GM18867 (cell line): ENCODE data around the gene PMPCA.

ENCODE experiments used
- ATAC-seq: cut with Tn5 transposase; IDR thresholded peaks from one replicate; pipeline ENCODE4 v1.9.1; 2021; ENCODE audit warnings: mild to moderate bottlenecking, moderate library complexity; ENCODE audit not compliant: unreplicated experiment

Gene PMPCA, protein sequence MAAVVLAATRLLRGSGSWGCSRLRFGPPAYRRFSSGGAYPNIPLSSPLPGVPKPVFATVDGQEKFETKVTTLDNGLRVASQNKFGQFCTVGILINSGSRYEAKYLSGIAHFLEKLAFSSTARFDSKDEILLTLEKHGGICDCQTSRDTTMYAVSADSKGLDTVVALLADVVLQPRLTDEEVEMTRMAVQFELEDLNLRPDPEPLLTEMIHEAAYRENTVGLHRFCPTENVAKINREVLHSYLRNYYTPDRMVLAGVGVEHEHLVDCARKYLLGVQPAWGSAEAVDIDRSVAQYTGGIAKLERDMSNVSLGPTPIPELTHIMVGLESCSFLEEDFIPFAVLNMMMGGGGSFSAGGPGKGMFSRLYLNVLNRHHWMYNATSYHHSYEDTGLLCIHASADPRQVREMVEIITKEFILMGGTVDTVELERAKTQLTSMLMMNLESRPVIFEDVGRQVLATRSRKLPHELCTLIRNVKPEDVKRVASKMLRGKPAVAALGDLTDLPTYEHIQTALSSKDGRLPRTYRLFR

DNA sequence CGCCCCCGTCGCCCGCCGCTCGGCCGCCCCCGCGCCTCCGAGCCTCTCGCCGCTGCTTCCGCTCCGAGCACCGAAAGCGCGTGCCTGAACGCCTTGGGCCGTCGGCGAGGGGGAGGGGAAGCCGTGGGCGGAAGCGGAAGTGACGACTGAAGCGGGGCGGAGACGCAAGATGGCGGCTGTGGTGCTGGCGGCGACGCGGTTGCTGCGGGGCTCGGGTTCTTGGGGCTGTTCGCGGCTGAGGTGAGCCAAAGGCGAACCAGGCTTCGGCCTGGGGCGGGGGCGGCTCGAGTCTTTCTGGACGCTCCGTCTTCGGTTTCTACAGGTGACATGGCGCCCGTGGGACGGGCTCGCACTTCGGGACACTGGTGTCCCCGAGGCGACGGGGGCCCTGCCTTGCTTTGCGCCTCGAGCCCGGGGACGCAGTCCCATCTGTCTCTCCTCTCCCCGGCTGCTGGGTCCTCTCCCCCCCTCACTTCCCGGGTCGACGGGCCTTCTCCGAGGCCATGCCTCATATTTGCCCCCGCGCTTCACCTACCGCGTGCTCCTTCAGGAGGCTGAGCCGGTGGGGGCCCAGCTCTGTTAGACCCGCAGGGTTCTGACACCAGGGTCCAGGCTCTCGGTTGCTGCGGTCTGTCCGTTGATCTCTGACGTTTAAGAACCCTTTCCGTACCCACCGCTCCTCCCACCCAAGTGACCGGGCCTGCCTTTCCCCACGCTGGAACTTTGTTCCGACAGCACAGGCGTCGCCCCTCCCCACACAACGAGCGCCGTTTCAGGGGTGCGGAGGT lies at the start of gene PMPCA, which contains the start of gene ENTR1:
PMPCA (plus strand) TSS at position 159 of the 788 bp plus-strand sequence; CDS start at position 170, 11 bp downstream.
ENTR1 (minus strand) TSS at position 115 of the 788 bp plus-strand sequence. CDS start 217 bp downstream, outside the sequence.
- peak; percentile 81 for ATAC-seq

DNA sequence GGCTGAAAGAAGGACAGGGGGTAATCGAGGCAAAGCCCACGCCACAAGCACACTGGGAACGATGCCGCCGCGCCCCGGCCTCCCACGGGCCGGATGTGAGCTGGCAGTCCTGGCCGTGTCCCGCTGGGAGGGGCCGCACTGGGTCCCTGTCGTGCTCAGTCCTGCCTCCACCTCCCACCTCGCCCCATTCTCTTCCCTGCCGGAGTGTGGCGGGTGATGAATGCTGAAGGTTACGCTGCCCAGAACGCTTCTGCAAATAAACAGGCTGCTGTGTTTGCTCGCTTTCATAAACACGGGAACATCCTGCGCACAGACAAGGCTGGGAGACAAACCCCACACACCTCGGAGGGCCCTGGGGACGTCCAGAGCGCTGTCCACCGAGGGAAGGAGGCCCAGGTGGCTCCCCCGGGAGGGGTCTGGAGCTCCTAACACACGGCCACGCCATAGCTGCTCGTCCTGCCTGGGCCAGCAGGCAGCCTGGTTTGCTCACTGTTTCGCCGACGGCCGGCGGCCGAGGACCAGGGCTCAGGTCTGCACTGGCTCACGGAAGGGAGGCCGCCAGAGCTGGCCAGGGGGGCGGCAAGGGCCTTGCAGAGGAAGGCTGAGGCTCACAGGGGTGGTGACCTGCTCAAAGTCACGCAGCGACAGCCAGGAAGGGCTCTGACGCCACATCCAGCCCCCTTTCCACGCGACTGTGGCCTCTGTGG lies 49.3 kb upstream of the PMPCA start:
- ATAC-seq = no peak

DNA sequence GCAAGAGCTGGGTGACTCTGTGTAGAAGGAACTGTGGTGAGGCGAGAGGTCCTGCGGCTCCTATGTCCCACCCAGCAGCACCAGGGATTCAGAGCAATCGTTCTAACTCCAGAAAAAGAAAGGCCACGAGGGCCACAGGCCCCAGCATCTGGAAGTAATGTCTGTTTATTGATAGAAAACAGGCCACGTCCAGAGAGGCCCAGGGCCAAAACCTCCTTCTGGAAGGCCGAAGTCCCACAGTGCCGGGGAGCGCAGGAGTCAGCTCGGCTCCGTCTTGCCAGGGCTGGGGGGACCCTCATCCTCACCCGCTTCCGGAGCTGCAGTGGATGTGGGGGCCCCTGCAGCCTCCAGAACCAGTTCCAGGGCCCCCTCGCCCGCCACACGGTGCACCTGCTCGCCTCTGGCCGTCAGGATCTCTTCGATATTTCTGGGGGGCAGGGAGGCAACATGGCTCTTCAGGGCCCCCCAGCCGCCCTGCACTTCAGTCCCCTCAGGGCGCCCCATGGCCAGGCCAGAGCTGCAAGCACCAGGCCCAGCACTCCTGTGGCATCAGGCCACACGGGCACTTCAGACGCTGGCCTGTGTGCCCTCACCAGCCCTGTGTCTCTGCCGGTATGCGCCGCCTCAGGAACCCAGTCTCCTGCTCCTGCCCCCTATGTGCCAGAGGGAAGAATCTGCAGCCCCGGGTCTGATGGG lies 48.6 kb upstream of the PMPCA start:
- ATAC-seq = no peak

DNA sequence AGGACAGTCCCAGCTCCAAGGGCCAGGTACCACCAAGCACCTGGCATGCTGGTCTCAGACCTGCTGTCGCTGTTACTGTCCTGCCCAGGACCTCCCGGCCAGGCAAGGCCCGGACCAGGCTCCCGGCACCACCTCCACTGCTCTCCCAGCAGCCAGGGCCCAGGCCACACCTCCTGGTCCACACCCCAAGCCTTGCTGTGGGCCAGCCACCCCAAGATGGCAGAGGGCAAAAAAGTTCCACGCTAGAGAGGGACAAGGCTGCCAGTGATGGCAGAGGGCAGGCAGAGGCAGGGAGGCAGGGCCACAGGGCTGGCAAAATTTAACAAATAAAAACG lies 48.0 kb upstream of the PMPCA start:
- no peak for ATAC-seq

DNA sequence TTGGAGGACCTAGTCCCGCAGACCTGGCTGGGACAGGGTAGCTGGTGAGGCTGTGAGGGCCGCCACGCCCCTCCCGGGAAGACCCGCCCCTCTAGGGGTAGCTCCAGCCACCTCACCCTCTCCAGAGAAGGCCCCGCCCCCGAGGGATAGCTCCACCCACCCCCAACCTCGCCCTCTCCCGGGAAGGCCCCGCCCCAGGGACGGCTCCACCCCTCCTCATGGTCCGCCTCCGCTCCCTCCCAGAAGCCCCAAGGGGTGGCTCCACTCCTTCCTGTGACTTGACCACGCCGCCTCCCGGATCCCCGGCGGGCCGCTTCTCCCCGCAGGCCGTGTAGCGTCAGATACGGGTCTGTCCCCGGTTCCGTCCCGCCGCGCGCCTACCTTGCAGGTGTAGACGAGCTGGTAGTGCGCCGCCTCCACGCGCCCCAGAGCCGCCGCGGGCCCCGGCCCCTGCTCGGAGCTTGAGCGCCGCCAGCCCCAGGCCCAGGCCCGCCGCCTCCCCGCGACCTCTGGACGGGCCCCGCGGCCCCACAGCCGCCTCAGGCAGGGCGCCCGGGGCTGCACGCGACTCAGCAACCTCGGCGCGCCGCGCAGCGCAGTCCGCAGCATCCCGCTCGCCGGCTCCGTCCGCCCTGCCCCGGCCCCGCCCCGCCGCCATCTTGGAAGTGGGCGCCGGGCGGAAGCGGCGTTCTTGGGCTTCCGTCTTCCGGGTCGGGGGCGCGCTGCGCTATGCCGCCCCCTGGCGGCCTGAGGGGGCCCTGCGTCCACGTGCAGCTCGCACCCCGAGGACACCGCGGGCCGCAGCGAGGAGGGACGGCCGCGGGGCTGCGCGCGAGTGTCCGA lies 47.1 kb upstream of the PMPCA start, which contains the start of gene DNLZ:
DNLZ (minus strand) TSS at position 639 of the 843 bp plus-strand sequence; CDS start at position 609, 30 bp downstream.
- ATAC-seq = peak; percentile 81

DNA sequence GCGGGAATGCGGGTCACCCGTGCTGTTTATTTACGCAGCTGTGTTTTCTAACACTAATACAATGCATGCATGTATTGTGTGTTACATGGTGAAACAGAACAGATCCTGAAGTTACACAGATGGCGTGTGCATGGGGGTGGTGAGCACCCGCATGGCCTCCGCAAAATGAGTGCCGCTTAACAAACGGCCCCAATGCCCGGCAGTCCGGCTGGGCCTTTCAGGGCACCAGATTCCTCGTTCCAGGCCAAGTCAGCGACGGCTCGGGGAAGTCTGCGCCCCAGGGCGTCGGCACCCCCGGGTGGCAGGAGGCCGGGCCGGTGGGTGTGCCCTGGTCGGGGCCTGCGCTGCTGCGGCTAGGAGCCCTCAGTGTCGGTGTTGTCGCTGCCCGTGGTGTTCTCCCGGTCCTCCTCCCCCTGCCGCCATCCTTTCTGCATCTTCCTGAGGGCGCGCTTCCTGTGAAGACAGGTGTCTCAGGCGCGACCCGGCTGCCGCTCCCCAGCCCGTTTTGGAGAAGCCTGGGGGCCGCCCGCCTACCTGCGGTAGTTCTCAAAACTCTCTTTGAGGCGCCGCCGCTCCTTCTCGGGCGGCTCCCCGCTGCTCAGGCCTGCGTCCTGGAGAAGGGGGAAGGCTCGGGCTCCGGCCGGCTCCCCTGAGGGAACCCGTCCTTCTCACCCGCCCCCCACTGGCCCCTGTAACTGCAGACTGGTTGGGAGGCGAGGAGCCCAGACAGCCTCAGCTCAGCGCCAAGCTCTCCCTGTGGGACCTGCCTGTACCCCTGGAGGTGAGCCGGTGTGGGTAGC lies 46.3 kb upstream of the PMPCA start:
- no peak for ATAC-seq

DNA sequence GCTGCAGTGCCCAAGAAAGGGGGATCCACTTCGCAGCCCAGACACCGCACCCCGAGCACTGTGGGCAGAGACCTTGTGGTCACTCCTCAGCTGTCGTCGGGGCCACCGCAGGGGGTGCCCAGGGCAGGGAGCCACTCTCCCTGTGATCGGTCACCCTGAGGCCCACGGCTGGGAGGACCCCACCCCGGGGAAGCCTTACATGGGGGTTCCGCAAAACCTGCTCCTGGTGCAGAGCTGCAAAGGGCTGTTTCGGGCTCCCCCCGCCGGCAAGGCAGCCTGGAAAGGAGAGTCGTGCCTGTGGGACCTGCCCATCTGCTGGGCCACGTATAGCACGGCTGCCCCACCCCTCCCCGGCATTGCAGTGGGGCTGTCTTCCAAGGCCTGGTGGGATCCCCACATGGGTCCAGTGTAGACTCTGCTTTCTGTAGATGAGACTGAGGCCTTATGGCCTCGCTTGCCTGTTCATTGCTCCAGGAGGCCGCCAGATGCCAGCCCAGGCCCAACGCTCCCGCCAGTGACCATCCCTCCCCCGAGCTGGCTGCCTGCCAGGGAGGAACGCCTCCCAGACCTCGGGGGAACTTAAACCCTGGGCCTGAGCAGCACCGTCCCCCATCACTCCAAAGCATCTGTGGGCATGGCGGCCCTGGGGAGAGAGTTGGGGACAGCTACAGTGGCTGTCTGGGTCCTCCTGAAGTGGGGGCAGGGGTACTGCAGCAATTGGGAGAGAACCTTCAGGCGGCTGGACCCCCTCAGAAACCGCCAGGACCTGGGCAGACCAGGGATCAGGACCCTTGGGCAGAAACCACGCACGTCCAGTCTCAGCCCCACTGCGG lies 45.3 kb upstream of the PMPCA start:
- ATAC-seq = no peak

DNA sequence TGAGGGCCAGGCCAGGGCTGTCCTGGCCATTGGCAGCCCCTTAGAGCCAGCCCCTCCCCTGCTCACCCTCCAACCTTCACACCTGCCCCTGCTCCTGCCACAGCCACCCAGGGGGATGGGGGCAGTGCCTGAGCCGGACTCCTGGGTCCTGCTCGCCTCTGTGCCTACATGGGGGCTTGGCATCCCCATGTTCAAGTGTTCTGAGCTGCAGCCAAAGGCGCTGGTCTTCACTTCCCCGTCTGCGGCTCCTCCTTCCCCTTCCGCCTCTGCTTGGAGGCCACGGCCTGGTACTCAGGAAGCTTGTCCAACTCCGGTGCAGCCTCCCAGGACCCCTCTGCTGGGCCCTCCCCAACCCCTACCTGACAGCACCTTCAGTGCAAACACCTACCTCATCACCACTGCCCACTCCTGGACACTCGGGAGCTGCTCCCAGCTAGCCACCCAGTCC lies 44.7 kb upstream of the PMPCA start:
- no peak for ATAC-seq

DNA sequence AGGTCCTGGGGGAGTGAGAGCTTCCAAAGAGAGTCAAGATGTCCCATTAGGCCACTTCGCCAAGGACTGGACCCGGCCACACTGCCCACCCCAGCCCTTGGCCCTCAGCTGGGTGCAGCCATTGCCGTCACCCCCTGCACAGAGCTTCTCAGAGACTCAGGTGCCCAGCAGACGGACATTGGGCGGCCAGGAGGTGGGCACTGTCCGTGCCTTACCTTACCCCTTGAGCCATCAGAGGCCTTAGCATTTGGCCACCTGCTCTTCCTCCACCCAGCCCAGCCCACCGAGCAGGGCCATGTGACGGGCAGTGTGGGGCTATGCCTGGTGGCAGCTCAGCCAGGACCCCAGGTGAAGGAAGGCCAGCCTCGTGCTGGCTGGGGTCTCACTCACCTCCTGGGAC lies 43.6 kb upstream of the PMPCA start:
- ATAC-seq = no peak

DNA sequence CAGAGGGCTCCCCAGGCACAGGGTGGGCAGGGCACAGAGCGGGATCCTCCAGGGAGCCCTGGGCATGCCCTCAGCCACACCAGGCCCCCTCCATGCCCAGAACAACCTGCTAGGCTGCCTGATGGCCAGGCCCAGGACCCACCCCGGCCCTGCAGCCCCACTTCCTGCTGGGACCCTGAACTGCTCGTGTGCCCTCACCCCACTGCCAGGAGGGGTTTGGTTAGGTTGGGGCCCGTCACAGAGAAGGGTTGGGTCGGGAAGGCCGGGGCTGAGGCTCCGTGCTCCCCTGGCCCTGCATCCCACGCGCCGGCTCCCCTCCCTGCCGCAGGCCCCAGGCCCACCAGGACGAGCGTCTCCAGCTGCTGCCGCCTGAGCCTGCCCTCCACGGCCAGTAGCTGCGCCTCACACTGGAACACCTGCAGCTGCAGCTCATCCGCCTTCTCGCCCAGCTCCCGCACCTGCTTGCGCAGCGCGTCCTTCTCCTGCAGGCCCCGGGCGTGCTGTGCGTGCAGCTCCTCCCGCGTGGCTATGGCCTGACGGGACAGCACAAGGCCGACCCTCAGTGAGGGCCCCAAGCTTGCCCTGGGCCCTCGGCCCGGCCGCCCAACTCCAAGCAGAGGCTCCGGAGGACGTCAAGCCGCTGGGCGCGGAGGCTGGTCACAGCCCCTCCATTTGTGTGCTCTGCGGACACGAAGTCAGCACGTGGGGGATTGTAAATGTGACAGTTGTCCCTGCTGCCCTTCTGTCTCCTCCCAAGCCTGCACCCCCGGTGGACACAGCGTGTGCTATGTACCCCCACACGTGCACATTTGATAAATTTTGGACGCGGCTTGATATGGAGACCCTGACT lies 42.9 kb upstream of the PMPCA start:
- ATAC-seq = no peak

DNA sequence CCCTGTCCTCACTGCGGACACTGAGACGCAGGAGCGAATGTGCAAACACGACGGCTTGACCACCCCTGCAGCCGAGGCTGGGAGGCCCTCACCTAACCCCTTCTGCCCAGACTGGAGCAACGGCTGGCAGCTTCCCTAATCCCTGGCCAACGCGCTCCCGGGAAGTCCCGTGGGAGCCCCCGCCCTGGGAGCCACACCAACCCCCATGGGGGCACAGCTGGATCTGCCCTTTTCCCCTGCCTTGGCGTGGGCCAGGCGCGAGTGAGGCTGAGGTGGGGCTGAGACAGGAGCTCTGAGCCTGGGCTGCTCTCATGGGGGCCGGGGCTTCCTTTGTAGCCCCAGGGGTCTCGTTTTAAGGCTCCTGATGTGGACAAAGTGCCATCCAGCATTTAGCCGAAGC lies 42.3 kb upstream of the PMPCA start:
- no peak for ATAC-seq

DNA sequence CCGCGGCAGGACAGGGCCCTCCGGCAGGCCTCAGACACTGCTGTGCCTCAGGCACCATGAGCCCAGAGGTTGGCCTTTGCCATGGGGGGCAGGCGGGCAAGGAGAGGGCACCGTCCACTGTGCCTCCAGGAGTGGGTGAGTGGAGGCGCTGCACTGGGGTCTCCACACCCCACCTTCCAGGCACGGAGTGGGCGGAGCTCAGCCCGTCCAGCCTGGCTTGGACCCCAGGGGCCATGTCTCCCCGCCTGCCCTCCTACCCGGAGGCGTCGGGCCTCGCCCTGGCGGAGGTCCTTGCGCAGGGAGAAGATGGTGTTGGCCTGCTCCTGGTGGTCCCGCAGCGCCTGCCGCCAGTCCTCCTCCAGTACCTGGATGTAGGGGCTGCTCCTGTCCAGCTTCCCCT lies 40.4 kb upstream of the PMPCA start:
- no peak for ATAC-seq

DNA sequence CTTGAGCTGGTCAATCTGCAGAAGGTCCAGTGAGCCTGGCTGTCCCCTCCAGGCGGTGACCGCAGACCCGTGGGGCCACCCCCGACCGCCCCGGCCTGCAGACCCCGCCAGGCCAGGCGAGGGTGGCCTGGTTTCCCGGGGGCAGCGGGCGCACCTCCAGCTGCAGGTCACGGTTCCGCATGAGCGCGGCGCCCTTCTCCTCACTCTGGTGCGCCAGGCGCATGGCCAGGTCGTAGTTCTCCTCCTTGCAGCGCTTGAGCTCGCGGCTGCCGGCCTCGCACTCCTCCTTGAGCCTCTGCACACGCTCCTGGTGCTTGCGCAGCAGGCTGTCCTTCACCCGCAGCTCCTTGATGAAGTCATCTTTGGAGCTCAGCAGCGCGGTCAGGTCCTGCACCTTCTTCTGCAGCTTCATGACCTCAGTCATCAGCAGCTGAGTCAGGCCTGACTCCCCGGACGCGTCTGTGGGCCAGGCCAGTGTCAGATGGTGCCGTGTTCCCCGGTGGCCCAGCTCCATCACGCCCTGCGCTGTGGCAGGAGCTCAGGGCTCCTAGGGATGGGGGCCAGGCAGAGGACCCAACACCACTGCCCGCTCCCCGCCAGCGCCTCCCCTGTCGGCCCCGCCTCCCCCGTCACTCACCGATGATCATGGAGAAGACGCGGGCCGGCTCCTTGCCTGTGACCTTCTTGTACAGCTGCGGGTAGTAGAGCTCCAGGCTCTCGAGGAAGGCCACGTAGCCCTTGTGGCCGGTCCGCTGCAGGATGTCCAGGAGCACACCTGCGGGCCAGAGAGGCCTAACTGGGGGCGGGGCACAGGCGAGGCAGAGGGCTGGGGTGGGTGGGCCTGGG lies 39.5 kb upstream of the PMPCA start:
- ATAC-seq = no peak

DNA sequence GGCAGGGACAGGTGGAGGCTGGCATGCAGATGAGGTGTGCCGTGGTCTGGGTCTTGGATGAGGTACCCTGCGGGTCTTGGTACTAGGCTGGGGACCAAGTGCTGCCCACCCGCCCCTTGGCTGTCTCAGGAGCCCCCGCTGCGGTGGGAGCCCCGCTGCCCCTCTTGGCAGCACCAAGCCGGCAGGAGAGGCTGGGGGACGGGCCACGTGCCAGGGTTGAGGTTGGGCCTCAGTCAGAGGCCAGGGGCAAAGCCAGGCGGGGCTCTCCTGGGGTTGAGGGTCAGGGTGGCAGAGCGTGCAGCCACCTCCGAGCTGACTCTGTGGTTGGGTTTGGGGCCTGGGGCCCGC lies 39.0 kb upstream of the PMPCA start:
- ATAC-seq = no peak

DNA sequence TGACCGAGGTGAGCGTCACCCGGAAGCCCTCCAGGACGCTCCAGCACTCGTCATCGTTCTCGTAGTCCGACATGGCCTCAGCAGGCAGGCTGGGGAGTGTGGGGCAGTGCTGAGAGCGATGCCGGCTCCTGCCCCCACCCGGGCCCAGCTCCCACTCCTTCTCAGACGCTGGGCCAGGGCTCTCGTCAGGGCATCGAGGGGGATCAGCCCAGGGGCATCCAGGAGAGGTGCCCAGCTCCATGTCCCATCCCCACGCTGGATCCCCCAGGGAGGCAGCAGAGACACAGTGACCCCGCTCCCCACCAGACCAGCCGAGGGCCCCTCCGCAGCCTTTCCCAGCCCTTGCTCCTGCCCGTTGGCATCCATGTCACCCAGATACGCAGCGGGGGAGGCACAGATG lies 38.5 kb upstream of the PMPCA start:
- no peak for ATAC-seq
